ENCODE data around the gene TRIM62.

- no peak for TF ChIP-seq CTCF (IDR thresholded peaks at IDR 0.05)
- TF ChIP-seq POLR2AphosphoS5 (IDR thresholded peaks at IDR 0.05) = no peak
Observed at GRCh38 chr1:33178836-33179439, 2.9 kb downstream of the TRIM62 start.

All from suprapubic skin (tissue), 3 donors.